WTC11 (cell line): ENCODE measurements around the gene DUS1L. TPM values are rescaled to one million over a fixed set of nuclear protein-coding genes. Genes with fewer than 3 reads are reported as not detected.
A peak's percentile ranks its signal among the peaks of the same experiment; 100 is the strongest.

Source experiments
- ATAC-seq: fragments of 200-7000 bp; cut with Tn5 transposase; 2 replicates; pipeline ENCODE4 v1.10.0; 2021; ENCODE audit warnings: mild to moderate bottlenecking, moderate library complexity
- CTCF ChIA-PET: fragments of 300-600 bp; sonication (Branson Sonifier 250); formaldehyde crosslinking; loops from one replicate; lab custom pipeline; 2021; ENCODE audit warnings: antibody characterized with exemption; lab: Charles Lee
- POLR2A ChIA-PET: fragments of 350-600 bp; sonication (Branson Sonifier 250); formaldehyde crosslinking; loops from one replicate; lab custom pipeline; 2021; ENCODE audit warnings: antibody characterized with exemption; lab: Charles Lee
- DNase-seq: peaks from one replicate; pipeline ENCODE4 v3.0.0; 2021; ENCODE audit warnings: low spot score
- H3K27ac Mint-ChIP-seq: 2 replicates; pipeline ENCODE4 v1.8.0; 2021; ENCODE audit warnings: mixed read lengths
- H3K27me3 Mint-ChIP-seq: 2 replicates; pipeline ENCODE4 v1.8.0; 2021; ENCODE audit warnings: low read depth, mild to moderate bottlenecking, moderate library complexity, mixed read lengths
- H3K36me3 Mint-ChIP-seq: 2 replicates; pipeline ENCODE4 v1.8.0; 2021; ENCODE audit warnings: mixed read lengths
- H3K4me1 Mint-ChIP-seq: 2 replicates; pipeline ENCODE4 v1.8.0; 2022; ENCODE audit warnings: mixed read lengths
- H3K4me3 Mint-ChIP-seq: 2 replicates; pipeline ENCODE4 v1.8.0; 2021; ENCODE audit warnings: mild to moderate bottlenecking, moderate library complexity, mixed read lengths
- H3K9me3 Mint-ChIP-seq: 2 replicates; pipeline ENCODE4 v1.8.0; 2021; ENCODE audit warnings: mixed read lengths
- CREM ChIP-seq: sonication (generic); formaldehyde crosslinking; IDR thresholded peaks from 2 replicates; pipeline ENCODE4 v1.8.1; 2022; ENCODE audit warnings: mild to moderate bottlenecking, missing genetic modification reagents, moderate library complexity
- FOXK1 ChIP-seq: sonication (generic); formaldehyde crosslinking; IDR thresholded peaks from 2 replicates; pipeline ENCODE4 v1.8.0; 2022; ENCODE audit warnings: mild to moderate bottlenecking, moderate library complexity, missing genetic modification reagents
- FOXP1 ChIP-seq: sonication (generic); formaldehyde crosslinking; IDR thresholded peaks from 2 replicates; pipeline ENCODE4 v1.8.0; 2022; ENCODE audit warnings: missing genetic modification reagents, mild to moderate bottlenecking, moderate library complexity, borderline replicate concordance
- GABPB1 ChIP-seq: sonication (generic); formaldehyde crosslinking; IDR thresholded peaks from 2 replicates; pipeline ENCODE4 v1.8.1; 2023; ENCODE audit warnings: mild to moderate bottlenecking, missing genetic modification reagents
- KAT7 ChIP-seq: sonication (generic); formaldehyde crosslinking; IDR thresholded peaks from 2 replicates; pipeline ENCODE4 v1.8.1; 2023; ENCODE audit warnings: missing genetic modification reagents, mild to moderate bottlenecking, borderline replicate concordance
- NFATC4 ChIP-seq: fragments of 250-450 bp; sonication (Bioruptor Pico); IDR thresholded peaks from 2 replicates; pipeline ENCODE4 v1.9.0; 2021; ENCODE audit warnings: mild to moderate bottlenecking
- NR2C2 ChIP-seq: sonication (generic); formaldehyde crosslinking; IDR thresholded peaks from 2 replicates; pipeline ENCODE4 v1.8.0; 2022; ENCODE audit warnings: mild to moderate bottlenecking, missing genetic modification reagents
- PRRX2 ChIP-seq: fragments of 250-450 bp; sonication (Bioruptor Pico); IDR thresholded peaks from 2 replicates; pipeline ENCODE4 v1.8.0; 2021; ENCODE audit warnings: mild to moderate bottlenecking
- SP1 ChIP-seq: sonication (generic); formaldehyde crosslinking; conservative IDR thresholded peaks from 2 replicates; pipeline ENCODE4 v1.8.1; 2022; ENCODE audit warnings: missing genetic modification reagents
- TCF7 ChIP-seq: sonication (generic); formaldehyde crosslinking; IDR thresholded peaks from 2 replicates; pipeline ENCODE4 v1.8.0; 2022; ENCODE audit warnings: mild to moderate bottlenecking, low read depth, missing genetic modification reagents, moderate library complexity
- TEAD1 ChIP-seq: sonication (generic); formaldehyde crosslinking; IDR thresholded peaks from 2 replicates; pipeline ENCODE4 v1.8.0; 2022; ENCODE audit warnings: mild to moderate bottlenecking, missing genetic modification reagents
- total RNA-seq: library from RNA; stranded (reverse); gene quantifications from 3 replicates; pipeline ENCODE4 v1.2.3, GENCODE V29; 2021
- TF ChIP-seq, protein P1 (sequence below): sonication (generic); formaldehyde crosslinking; IDR thresholded peaks from 2 replicates; pipeline ENCODE4 v1.8.0; 2023; ENCODE audit warnings: missing genetic modification reagents, mild to moderate bottlenecking, borderline replicate concordance
- TF ChIP-seq, protein P2 (sequence below): sonication (generic); formaldehyde crosslinking; IDR thresholded peaks from 2 replicates; pipeline ENCODE4 v1.8.1; 2022; ENCODE audit warnings: mild to moderate bottlenecking, moderate library complexity, missing genetic modification reagents
- TF ChIP-seq, protein P3 (sequence below): sonication (generic); formaldehyde crosslinking; IDR thresholded peaks from 2 replicates; pipeline ENCODE4 v1.8.0; 2022; ENCODE audit warnings: mild to moderate bottlenecking, missing genetic modification reagents

Gene DUS1L
- total RNA-seq, 1 experiment from 2014 or later, result 120 TPM

DNA sequence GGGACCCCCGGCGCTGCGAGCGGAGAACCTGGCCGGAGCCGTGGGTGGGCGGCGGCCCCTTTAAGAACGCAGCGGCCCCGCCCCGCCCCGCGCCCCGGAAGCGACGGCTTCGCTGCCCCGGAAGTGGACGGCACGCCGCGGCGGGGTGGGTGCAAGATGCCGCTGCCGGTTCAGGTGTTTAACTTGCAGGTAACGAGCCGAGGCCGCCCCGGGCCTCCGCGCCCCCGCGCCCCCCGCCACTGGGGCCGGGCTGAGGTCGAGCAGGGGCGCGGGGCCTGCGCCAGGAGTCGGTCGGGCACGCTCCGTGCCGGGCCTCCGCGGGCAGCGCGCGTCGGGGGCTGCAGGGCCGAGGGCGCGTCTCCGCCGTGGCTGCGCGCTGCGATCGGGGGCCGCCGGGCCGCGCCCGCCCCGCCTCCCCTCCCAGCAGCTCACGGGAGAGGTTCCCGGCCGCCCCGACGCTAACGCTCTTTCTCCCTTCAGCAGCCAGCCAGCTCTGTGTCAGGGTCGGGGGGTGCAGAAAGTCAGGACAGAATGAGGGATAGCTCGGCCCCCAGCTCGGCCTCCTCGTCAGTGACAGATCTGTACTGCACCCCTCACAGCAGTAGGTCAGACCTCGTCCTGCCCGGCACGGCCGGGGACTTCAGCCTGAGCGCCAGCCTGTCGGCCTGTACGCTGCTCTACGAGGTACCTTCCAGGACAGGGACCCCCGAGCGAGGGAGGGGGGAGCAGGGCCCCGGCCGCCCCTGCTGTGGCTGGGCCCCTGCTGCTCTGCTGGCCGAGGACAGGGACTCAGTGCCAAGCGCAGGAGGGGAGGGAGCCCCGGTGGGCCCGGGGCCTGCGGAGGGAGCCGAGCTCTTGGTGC is 13.6 kb downstream of the DUS1L start, which contains the start of the genes GPS1 and RFNG:
Gene GPS1, plus strand, starts transcription at position 123 of the 862 bp plus-strand sequence. Its CDS starts 34 bp downstream, at position 157.
Gene RFNG, minus strand, starts transcription at position 36 of the 862 bp plus-strand sequence. CDS start 45 bp downstream, outside the sequence.
- Mint-ChIP-seq H3K4me3 (peak within 1 kb of the TSS; percentile 89), H3K36me3 (peaks cover 13% of the 10 kb centered on the region; the same call in 1 of the 2 replicates), H3K27me3 (no peaks in the 10 kb centered on the region), H3K4me1 (peaks cover 4% of the 10 kb centered on the region), H3K27ac (peak within 1 kb of the TSS; percentile 79), H3K9me3 (no peaks in the 10 kb centered on the region)
- no peak for TF ChIP-seq PRRX2 (CRISPR knock-in tag)
- TF ChIP-seq TCF7, result peak; percentile 31; the same call in 1 of the 2 replicates
- TF ChIP-seq GABPB1, result no peak; the same call in 1 of the 2 replicates
- peak; percentile 64 for TF ChIP-seq FOXK1 (CRISPR knock-in tag)
- TF ChIP-seq TEAD1, result peak; percentile 36; the same call in 1 of the 2 replicates
- TF ChIP-seq, protein P1, sequence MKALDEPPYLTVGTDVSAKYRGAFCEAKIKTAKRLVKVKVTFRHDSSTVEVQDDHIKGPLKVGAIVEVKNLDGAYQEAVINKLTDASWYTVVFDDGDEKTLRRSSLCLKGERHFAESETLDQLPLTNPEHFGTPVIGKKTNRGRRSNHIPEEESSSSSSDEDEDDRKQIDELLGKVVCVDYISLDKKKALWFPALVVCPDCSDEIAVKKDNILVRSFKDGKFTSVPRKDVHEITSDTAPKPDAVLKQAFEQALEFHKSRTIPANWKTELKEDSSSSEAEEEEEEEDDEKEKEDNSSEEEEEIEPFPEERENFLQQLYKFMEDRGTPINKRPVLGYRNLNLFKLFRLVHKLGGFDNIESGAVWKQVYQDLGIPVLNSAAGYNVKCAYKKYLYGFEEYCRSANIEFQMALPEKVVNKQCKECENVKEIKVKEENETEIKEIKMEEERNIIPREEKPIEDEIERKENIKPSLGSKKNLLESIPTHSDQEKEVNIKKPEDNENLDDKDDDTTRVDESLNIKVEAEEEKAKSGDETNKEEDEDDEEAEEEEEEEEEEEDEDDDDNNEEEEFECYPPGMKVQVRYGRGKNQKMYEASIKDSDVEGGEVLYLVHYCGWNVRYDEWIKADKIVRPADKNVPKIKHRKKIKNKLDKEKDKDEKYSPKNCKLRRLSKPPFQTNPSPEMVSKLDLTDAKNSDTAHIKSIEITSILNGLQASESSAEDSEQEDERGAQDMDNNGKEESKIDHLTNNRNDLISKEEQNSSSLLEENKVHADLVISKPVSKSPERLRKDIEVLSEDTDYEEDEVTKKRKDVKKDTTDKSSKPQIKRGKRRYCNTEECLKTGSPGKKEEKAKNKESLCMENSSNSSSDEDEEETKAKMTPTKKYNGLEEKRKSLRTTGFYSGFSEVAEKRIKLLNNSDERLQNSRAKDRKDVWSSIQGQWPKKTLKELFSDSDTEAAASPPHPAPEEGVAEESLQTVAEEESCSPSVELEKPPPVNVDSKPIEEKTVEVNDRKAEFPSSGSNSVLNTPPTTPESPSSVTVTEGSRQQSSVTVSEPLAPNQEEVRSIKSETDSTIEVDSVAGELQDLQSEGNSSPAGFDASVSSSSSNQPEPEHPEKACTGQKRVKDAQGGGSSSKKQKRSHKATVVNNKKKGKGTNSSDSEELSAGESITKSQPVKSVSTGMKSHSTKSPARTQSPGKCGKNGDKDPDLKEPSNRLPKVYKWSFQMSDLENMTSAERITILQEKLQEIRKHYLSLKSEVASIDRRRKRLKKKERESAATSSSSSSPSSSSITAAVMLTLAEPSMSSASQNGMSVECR, result no peak
- TF ChIP-seq, protein P2, sequence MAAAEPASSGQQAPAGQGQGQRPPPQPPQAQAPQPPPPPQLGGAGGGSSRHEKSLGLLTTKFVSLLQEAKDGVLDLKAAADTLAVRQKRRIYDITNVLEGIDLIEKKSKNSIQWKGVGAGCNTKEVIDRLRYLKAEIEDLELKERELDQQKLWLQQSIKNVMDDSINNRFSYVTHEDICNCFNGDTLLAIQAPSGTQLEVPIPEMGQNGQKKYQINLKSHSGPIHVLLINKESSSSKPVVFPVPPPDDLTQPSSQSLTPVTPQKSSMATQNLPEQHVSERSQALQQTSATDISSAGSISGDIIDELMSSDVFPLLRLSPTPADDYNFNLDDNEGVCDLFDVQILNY, result no peak; the same call in 1 of the 2 replicates
- peak; percentile 87 for TF ChIP-seq SP1
- no peak for TF ChIP-seq NFATC4 (CRISPR knock-in tag)
- TF ChIP-seq NR2C2, result peak; percentile 91
- TF ChIP-seq CREM (CRISPR knock-in tag), result peak; percentile 57; the same call in 1 of the 2 replicates
- TF ChIP-seq KAT7 (CRISPR knock-in tag), result no peak; the same call in 1 of the 2 replicates
- ChIA-PET POLR2A (interaction anchor here (0.5 to 1.8 kb wide), 3 partner anchors 15 to 341 kb away, joined by 4 to 6 read pairs (median 5); partner anchors contain the start of gene DCXR), CTCF (interaction anchor here (0.5 to 5.8 kb wide), 5 partner anchors 14 to 665 kb away, joined by 3 to 31 read pairs (median 3); partner anchors contain the start of genes DCXR, FASN, FN3KRP and RAC3)
- peak; percentile 63 for ATAC-seq
- DNase-seq, result peak; percentile 71

DNA sequence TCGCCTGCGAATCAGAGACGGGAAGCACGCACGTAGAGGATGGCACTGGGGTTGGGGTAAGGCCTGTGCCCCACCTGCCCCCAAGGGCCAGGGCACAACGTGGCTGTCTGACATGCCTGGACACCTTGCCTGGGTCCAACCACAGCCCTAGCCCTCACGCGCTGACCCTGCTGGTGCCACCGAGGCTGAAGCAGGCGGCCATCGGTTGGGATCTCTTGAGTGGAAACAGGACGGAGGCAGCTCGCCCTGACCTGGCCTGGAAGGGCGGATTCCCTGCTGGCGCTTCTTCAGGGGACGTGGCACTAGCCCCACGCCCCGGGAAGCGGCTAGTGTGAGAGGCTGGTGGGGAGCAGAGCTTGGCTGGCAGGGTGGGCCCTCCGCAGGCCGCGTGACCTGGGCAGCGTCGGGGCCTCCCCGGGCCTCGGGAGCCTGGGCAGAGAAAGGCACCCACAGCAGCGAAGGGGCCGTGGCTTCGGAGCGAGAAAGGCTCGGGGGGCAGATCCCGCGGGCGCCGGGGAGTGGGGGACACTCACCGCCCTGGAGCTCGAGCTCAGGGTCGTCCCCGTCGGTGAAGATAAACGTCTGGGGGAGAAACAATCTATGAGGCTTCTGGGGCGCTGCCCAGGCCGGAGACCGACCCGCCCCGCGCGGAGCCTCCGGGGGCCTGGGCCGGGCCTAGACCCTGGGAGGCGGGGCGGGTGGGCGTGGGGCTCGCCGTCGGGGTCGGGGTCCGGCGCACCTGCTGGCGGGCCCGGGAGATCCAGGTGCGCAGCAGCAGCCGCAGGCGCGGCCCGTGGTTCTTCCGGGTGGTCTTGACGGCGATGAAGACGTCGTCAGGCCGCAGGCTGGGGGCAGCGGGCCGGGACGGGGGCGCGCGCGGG is 14.6 kb downstream of the DUS1L start:
- ChIA-PET POLR2A (interaction anchor here (1.8 kb wide), 1 partner anchor 14 kb away, joined by 6 read pairs; the partner anchor contains the start of gene DCXR), CTCF (interaction anchor here (0.5 to 5.8 kb wide), 5 partner anchors 13 to 51 kb away, joined by 3 to 31 read pairs (median 3); partner anchors contain the start of genes DCXR, FASN, LRRC45 and RAC3)
- Mint-ChIP-seq H3K4me3 (peak overlapping the region; percentile 89), H3K9me3 (no peaks in the 10 kb centered on the region), H3K27ac (peak overlapping the region; percentile 79), H3K27me3 (no peaks in the 10 kb centered on the region), H3K4me1 (peaks cover 4% of the 10 kb centered on the region), H3K36me3 (peaks cover 15% of the 10 kb centered on the region)
- TF ChIP-seq, protein P3, sequence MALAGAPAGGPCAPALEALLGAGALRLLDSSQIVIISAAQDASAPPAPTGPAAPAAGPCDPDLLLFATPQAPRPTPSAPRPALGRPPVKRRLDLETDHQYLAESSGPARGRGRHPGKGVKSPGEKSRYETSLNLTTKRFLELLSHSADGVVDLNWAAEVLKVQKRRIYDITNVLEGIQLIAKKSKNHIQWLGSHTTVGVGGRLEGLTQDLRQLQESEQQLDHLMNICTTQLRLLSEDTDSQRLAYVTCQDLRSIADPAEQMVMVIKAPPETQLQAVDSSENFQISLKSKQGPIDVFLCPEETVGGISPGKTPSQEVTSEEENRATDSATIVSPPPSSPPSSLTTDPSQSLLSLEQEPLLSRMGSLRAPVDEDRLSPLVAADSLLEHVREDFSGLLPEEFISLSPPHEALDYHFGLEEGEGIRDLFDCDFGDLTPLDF (CRISPR knock-in tag), result no peak
- TF ChIP-seq FOXP1 (CRISPR knock-in tag), result peak; percentile 42; the same call in 1 of the 2 replicates
- peak; percentile 18 for ATAC-seq
- no peak for DNase-seq
